ENCODE data around the gene DAPK1.
A peak's percentile ranks its signal among the peaks of the same experiment; 100 is the strongest.

DAPK1 gene

GRCh38 chr9:87584326-87584725, 86.7 kb downstream of the DAPK1 start:
- no peaks in the 10 kb centered on the region for H3K36me3 ChIP-seq
- TF ChIP-seq Cebpa-rat (IDR thresholded peaks at IDR 0.05) = no peak
- H3K27ac ChIP-seq = no peak overlapping the region
- no peaks in the 10 kb centered on the region for H3K9me3 ChIP-seq (replicated peaks in 1 of 11)
- H3K27me3 ChIP-seq = no peaks in the 10 kb centered on the region
- H3K9ac ChIP-seq = no peak overlapping the region
- no peak overlapping the region for H3K4me2 ChIP-seq
- H3K4me1 ChIP-seq = peaks cover 0 to 28% (median 2%) of the 10 kb centered on the region in 10 experiments; a peak in 7 of 20 replicates
- H4K20me1 ChIP-seq = peaks cover 0 to 79% (median 0%) of the 10 kb centered on the region in 11 experiments; a peak in 2 of 22 replicates
- no peak overlapping the region for H3K4me3 ChIP-seq

GRCh38 chr9:87585123-87585855, 87.6 kb downstream of the DAPK1 start:
- no peak overlapping the region for H3K4me2 ChIP-seq
- no peak overlapping the region for H3K4me3 ChIP-seq
- H3K4me1 ChIP-seq = peaks cover 0 to 18% (median 0%) of the 10 kb centered on the region in 10 experiments; a peak in 6 of 20 replicates
- no peak overlapping the region for H3K9ac ChIP-seq
- no peak overlapping the region for H3K27ac ChIP-seq
- no peaks in the 10 kb centered on the region for H3K9me3 ChIP-seq (replicated peaks in 1 of 11)
- H3K27me3 ChIP-seq = no peaks in the 10 kb centered on the region
- TF ChIP-seq Cebpa-rat (IDR thresholded peaks at IDR 0.05) = no peak
- peaks cover 0 to 73% (median 0%) of the 10 kb centered on the region in 11 experiments; a peak in 2 of 22 replicates for H4K20me1 ChIP-seq
- no peaks in the 10 kb centered on the region for H3K36me3 ChIP-seq

GRCh38 chr9:87586731-87587355, 89.2 kb downstream of the DAPK1 start:
- TF ChIP-seq Cebpa-rat (IDR thresholded peaks at IDR 0.05) = no peak
- Histone ChIP-seq H3K36me3 (no peaks in the 10 kb centered on the region), H3K4me1 (peaks cover 0 to 3% (median 0%) of the 10 kb centered on the region in 10 experiments; a peak in 4 of 20 replicates), H3K9ac (no peak overlapping the region), H3K4me3 (no peak overlapping the region), H4K20me1 (peaks cover 0 to 67% (median 0%) of the 10 kb centered on the region in 11 experiments; a peak in 2 of 22 replicates), H3K27ac (no peak overlapping the region), H3K9me3 (replicated peaks in 1 of 11) (no peaks in the 10 kb centered on the region), H3K27me3 (no peaks in the 10 kb centered on the region), H3K4me2 (no peak overlapping the region)

- H3K27me3 ChIP-seq = no peaks in the 10 kb centered on the region
- peaks cover 0 to 70% (median 0%) of the 10 kb centered on the region in 11 experiments; a peak in 2 of 22 replicates for H4K20me1 ChIP-seq
- H3K27ac ChIP-seq = no peak overlapping the region
- H3K4me3 ChIP-seq = no peak overlapping the region
- TF ChIP-seq Cebpa-rat (IDR thresholded peaks at IDR 0.05) = no peak
- no peak overlapping the region for H3K9ac ChIP-seq
- H3K4me1 ChIP-seq = peaks cover 0 to under 1% (median 0%) of the 10 kb centered on the region in 10 experiments; a peak in 1 of 20 replicates
- no peaks in the 10 kb centered on the region for H3K9me3 ChIP-seq (replicated peaks in 1 of 11)
- no peaks in the 10 kb centered on the region for H3K36me3 ChIP-seq
- no peak overlapping the region for H3K4me2 ChIP-seq
Observed at GRCh38 chr9:87587356-87587745, 89.7 kb downstream of the DAPK1 start.

GRCh38 chr9:87587864-87588263, 90.2 kb downstream of the DAPK1 start:
- Histone ChIP-seq H4K20me1 (peaks cover 0 to 68% (median 0%) of the 10 kb centered on the region in 11 experiments; a peak in 2 of 22 replicates), H3K27ac (no peak overlapping the region)

GRCh38 chr9:87588339-87588738, 90.7 kb downstream of the DAPK1 start:
- Histone ChIP-seq H3K27ac (no peak overlapping the region), H3K9me3 (replicated peaks in 1 of 11) (no peaks in the 10 kb centered on the region), H3K27me3 (no peaks in the 10 kb centered on the region), H3K4me3 (no peak overlapping the region), H3K4me2 (no peak overlapping the region), H3K9ac (no peak overlapping the region), H4K20me1 (peaks cover 0 to 68% (median 0%) of the 10 kb centered on the region in 11 experiments; a peak in 2 of 22 replicates), H3K36me3 (no peaks in the 10 kb centered on the region), H3K4me1 (peaks cover 0 to 10% (median 0%) of the 10 kb centered on the region in 10 experiments; a peak in 4 of 20 replicates)
- TF ChIP-seq Cebpa-rat (IDR thresholded peaks at IDR 0.05) = no peak

More at GRCh38 chr9:87587864-87588263, 90.2 kb downstream of the DAPK1 start:
- no peaks in the 10 kb centered on the region for H3K36me3 ChIP-seq
- H3K27me3 ChIP-seq = no peaks in the 10 kb centered on the region
- TF ChIP-seq Cebpa-rat (IDR thresholded peaks at IDR 0.05) = no peak
- H3K9ac ChIP-seq = no peak overlapping the region
- H3K4me3 ChIP-seq = no peak overlapping the region
- H3K4me1 ChIP-seq = peaks cover 0 to 6% (median 0%) of the 10 kb centered on the region in 10 experiments; a peak in 4 of 20 replicates
- H3K9me3 ChIP-seq (replicated peaks in 1 of 11) = no peaks in the 10 kb centered on the region
- no peak overlapping the region for H3K4me2 ChIP-seq

GRCh38 chr9:87590996-87591395, 93.3 kb downstream of the DAPK1 start:
- peaks cover 0 to 69% (median 0%) of the 10 kb centered on the region in 11 experiments; a peak in 2 of 22 replicates for H4K20me1 ChIP-seq
- TF ChIP-seq Cebpa-rat (IDR thresholded peaks at IDR 0.05) = no peak
- no peak overlapping the region for H3K9ac ChIP-seq
- H3K4me2 ChIP-seq = no peak overlapping the region
- no peak overlapping the region for H3K27ac ChIP-seq
- H3K27me3 ChIP-seq = no peaks in the 10 kb centered on the region
- no peak overlapping the region for H3K4me3 ChIP-seq
- H3K9me3 ChIP-seq (replicated peaks in 1 of 11) = no peaks in the 10 kb centered on the region
- 0 out of 22 replicates have a peak, but pooled peaks cover 0 to 5% (median 0%) of the 10 kb centered on the region in 11 experiments for H3K36me3 ChIP-seq
- peaks cover 0 to 26% (median 0%) of the 10 kb centered on the region in 10 experiments; a peak in 4 of 20 replicates for H3K4me1 ChIP-seq

GRCh38 chr9:87592554-87593358, 95.1 kb downstream of the DAPK1 start:
- Histone ChIP-seq H4K20me1 (peaks cover 0 to 71% (median 0%) of the 10 kb centered on the region in 11 experiments; a peak in 2 of 22 replicates), H3K9me3 (replicated peaks in 1 of 11) (no peaks in the 10 kb centered on the region), H3K27ac (no peak overlapping the region), H3K4me2 (peak overlapping the region in 2 of 11 experiments; percentile 55 to 66; a peak in 4 of 22 replicates), H3K4me1 (peaks cover 0 to 26% (median 0%) of the 10 kb centered on the region in 10 experiments; a peak in 4 of 20 replicates), H3K27me3 (no peaks in the 10 kb centered on the region), H3K9ac (no peak overlapping the region), H3K4me3 (no peak overlapping the region), H3K36me3 (0 out of 22 replicates have a peak, but pooled peaks cover 0 to 5% (median 0%) of the 10 kb centered on the region in 11 experiments)
- TF ChIP-seq Cebpa-rat (IDR thresholded peaks at IDR 0.05) = no peak

All from BLaER1 treated with 17β-estradiol and CSF1 and Interleukin-3, amounts not matched to agents 10 nM and 100 nM (cell line).